AG10803 (cell line): ENCODE measurements around the gene NVL.

Experiments
- DNase-seq: peaks from one replicate; pipeline ENCODE4 v3.0.0; 2010; ENCODE audit warnings: low read depth
- H3K4me3 ChIP-seq: 2 replicates; pipeline ENCODE4 v1.5.1; 2011; ENCODE audit warnings: mild to moderate bottlenecking, low read length, control low read depth
- CTCF ChIP-seq: conservative IDR thresholded peaks from 2 replicates; pipeline ENCODE4 v1.5.1; 2011; ENCODE audit warnings: mild to moderate bottlenecking, low read length, control low read depth, inconsistent platforms

Gene NVL

GRCh38 chr1:224252479-224252878, 77.5 kb downstream of the NVL start:
- H3K4me3 ChIP-seq: no peak overlapping the region
- no peak for TF ChIP-seq CTCF
- peak; percentile 26 for DNase-seq

GRCh38 chr1:224251741-224252146, 78.2 kb downstream of the NVL start:
- no peak for DNase-seq
- H3K4me3 ChIP-seq: no peak overlapping the region

GRCh38 chr1:224245188-224245587, 84.8 kb downstream of the NVL start:
- no peak for TF ChIP-seq CTCF
- H3K4me3 ChIP-seq: no peak overlapping the region
- DNase-seq: peak; percentile 3

More at GRCh38 chr1:224251741-224252146, 78.2 kb downstream of the NVL start:
- TF ChIP-seq CTCF: no peak

GRCh38 chr1:224238756-224239155, 91.2 kb downstream of the NVL start:
- no peak for TF ChIP-seq CTCF
- no peak for DNase-seq
- H3K4me3 ChIP-seq: no peak overlapping the region

GRCh38 chr1:224238212-224238611, 91.8 kb downstream of the NVL start:
- TF ChIP-seq CTCF: no peak
- H3K4me3 ChIP-seq: no peak overlapping the region
- DNase-seq: no peak

- H3K4me3 ChIP-seq: no peak overlapping the region
- no peak for DNase-seq
- no peak for TF ChIP-seq CTCF
Measured at GRCh38 chr1:224237119-224237881, 92.7 kb downstream of the NVL start.

GRCh38 chr1:224235813-224236493, 94.0 kb downstream of the NVL start:
- no peak for DNase-seq
- H3K4me3 ChIP-seq: no peak overlapping the region
- no peak for TF ChIP-seq CTCF
